Gastrocnemius medialis (tissue), 4 donors: ENCODE data around the gene IMPG1. TPM values are rescaled to one million over a fixed set of nuclear protein-coding genes. Genes with fewer than 3 reads are reported as not detected.

Experiments
- ATAC-seq, 2 donors: fragments of 150-250 bp; one replicate each; pipeline ENCODE4 v1.9.1; 2016
- DNase-seq, 2 donors: peaks; one replicate each; pipeline ENCODE4 v3.0.0-alpha.2; 2019
- H3K27ac ChIP-seq, 4 donors: fragments of 200-600 bp; sonication (generic); 1 replicate in 1 of 4; 2 replicates in 3 of 4; pipeline ENCODE4 v1.5.1; 2016 to 2018; ENCODE audit warnings: mild to moderate bottlenecking in 2 of 4, moderate library complexity in 1 of 4
- H3K27me3 ChIP-seq, 3 donors: fragments of 200-600 bp; sonication (generic) in 2 of 3; 1 replicate in 1 of 3; 2 replicates in 2 of 3; pipeline versions ENCODE4 v1.5.1 to v1.6.0; 2016 to 2019; ENCODE audit warnings: mild to moderate bottlenecking in 1 of 3, moderate library complexity in 1 of 3
- H3K36me3 ChIP-seq, 2 donors: fragments of 200-600 bp; sonication (generic) in 1 of 2; one replicate each; pipeline ENCODE4 v1.5.1; 2017 to 2018
- H3K4me1 ChIP-seq, 2 donors: fragments of 200-600 bp; sonication (generic) in 1 of 2; one replicate each; pipeline ENCODE4 v1.5.1; 2016 to 2017; ENCODE audit warnings: mild to moderate bottlenecking in 2 of 2
- H3K4me3 ChIP-seq, 4 donors: fragments of 200-600 bp; sonication (generic) in 3 of 4; 1 replicate in 1 of 4; 2 replicates in 3 of 4; pipeline ENCODE4 v1.5.1; 2016 to 2019; ENCODE audit warnings: mild to moderate bottlenecking in 2 of 4
- H3K9me3 ChIP-seq, 3 donors: fragments of 200-600 bp; sonication (generic) in 2 of 3; 1 replicate in 1 of 3; 2 replicates in 2 of 3; pipeline ENCODE4 v1.5.1; 2016 to 2019
- CTCF ChIP-seq, 5 experiments: fragments of 450-650 bp in 3 of 5; fragments of 200-600 bp in 2 of 5; sonication (generic) in 2 of 5; IDR thresholded peaks in 4 of 5; conservative IDR thresholded peaks in 1 of 5; 1 replicate in 4 of 5; 2 replicates in 1 of 5; pipeline ENCODE4 v1.5.1; 2016 to 2019; ENCODE audit warnings: antibody characterized with exemption in 5 of 5, mild to moderate bottlenecking in 3 of 5, moderate library complexity in 3 of 5
- POLR2A ChIP-seq, 2 donors: fragments of 450-650 bp; IDR thresholded peaks; one replicate each; pipeline ENCODE4 v1.6.1; 2017; ENCODE audit warnings: antibody characterized with exemption in 2 of 2, mild to moderate bottlenecking in 2 of 2, moderate library complexity in 2 of 2
- in situ Hi-C, 4 donors: fragments of 200-750 bp; cut with MboI; loops; one replicate each; pipeline versions ENCODE4 v1.15.0 to v1.8.0; 2017; ENCODE audit warnings: low sequenced_read_pairs in 4 of 4
- intact Hi-C: fragments of 100-400 bp; cut with DNase I; formaldehyde crosslinking; loops from one replicate; pipeline ENCODE4 v1.15.1; 2023; ENCODE audit warnings: low total_unique reads
- total RNA-seq, 4 donors: library from RNA; depleted of rRNA; stranded (reverse); fragments of >200 nt; gene quantifications; one replicate each; pipeline versions ENCODE4 v1.1.0 to v1.2.3, GENCODE V29; 2016

IMPG1 gene
- total RNA-seq, 4 donors from 2014 or later = not detected

- intact Hi-C loops (no loop called here), in situ Hi-C loops (no loop called here)
- Histone ChIP-seq H3K36me3 (no peaks in the 10 kb centered on the region), H3K27me3 (no peaks in the 10 kb centered on the region), H3K4me1 (no peaks in the 10 kb centered on the region), H3K27ac (no peak overlapping the region), H3K9me3 (no peaks in the 10 kb centered on the region), H3K4me3 (no peak overlapping the region)
- no peak for TF ChIP-seq POLR2A (IDR thresholded peaks at IDR 0.05)
- no peak for TF ChIP-seq CTCF (IDR thresholded peaks at IDR 0.05 in 4 of 5, conservative IDR thresholded peaks at IDR 0.05 in 1 of 5)
- ATAC-seq = no peak
- DNase-seq = no peak
These were observed 102.4 kb downstream of the IMPG1 start for GRCh38 chr6:75970093-75970492.

- H3K9me3 ChIP-seq = no peaks in the 10 kb centered on the region
- H3K36me3 ChIP-seq = no peaks in the 10 kb centered on the region
- no peak overlapping the region for H3K4me3 ChIP-seq
- no peak for TF ChIP-seq POLR2A (IDR thresholded peaks at IDR 0.05)
- no peak for TF ChIP-seq CTCF (IDR thresholded peaks at IDR 0.05 in 4 of 5, conservative IDR thresholded peaks at IDR 0.05 in 1 of 5)
- no peaks in the 10 kb centered on the region for H3K4me1 ChIP-seq
- DNase-seq (no peak), ATAC-seq (no peak)
- H3K27ac ChIP-seq = no peak overlapping the region
- no peaks in the 10 kb centered on the region for H3K27me3 ChIP-seq
- in situ Hi-C loops = no loop called here
- intact Hi-C loops = no loop called here
These were observed 104.3 kb downstream of the IMPG1 start for GRCh38 chr6:75968143-75968542.

- Histone ChIP-seq H3K4me1 (no peaks in the 10 kb centered on the region), H3K27me3 (no peaks in the 10 kb centered on the region), H3K36me3 (no peaks in the 10 kb centered on the region), H3K9me3 (no peaks in the 10 kb centered on the region), H3K4me3 (no peak overlapping the region), H3K27ac (no peak overlapping the region)
- in situ Hi-C loops (no loop called here), intact Hi-C loops (no loop called here)
- DNase-seq (no peak), ATAC-seq (no peak)
- TF ChIP-seq CTCF (IDR thresholded peaks at IDR 0.05 in 4 of 5, conservative IDR thresholded peaks at IDR 0.05 in 1 of 5) (no peak), POLR2A (IDR thresholded peaks at IDR 0.05) (no peak)
These were observed 108.9 kb downstream of the IMPG1 start for GRCh38 chr6:75963569-75963968.

GRCh38 chr6:75952128-75952527 is 120.3 kb downstream of the IMPG1 start:
- in situ Hi-C loops (no loop called here), intact Hi-C loops (no loop called here)
- no peaks in the 10 kb centered on the region for H3K27me3 ChIP-seq
- no peak for DNase-seq
- H3K36me3 ChIP-seq = no peaks in the 10 kb centered on the region
- H3K9me3 ChIP-seq = no peaks in the 10 kb centered on the region
- no peak for TF ChIP-seq POLR2A (IDR thresholded peaks at IDR 0.05)
- no peak for TF ChIP-seq CTCF (IDR thresholded peaks at IDR 0.05 in 4 of 5, conservative IDR thresholded peaks at IDR 0.05 in 1 of 5)
- H3K4me3 ChIP-seq = no peak overlapping the region
- no peak overlapping the region for H3K27ac ChIP-seq
- H3K4me1 ChIP-seq = no peaks in the 10 kb centered on the region
- ATAC-seq = no peak

GRCh38 chr6:75947935-75948334 is 124.5 kb downstream of the IMPG1 start:
- ATAC-seq (no peak), DNase-seq (no peak)
- no peak for TF ChIP-seq POLR2A (IDR thresholded peaks at IDR 0.05)
- no peak for TF ChIP-seq CTCF (IDR thresholded peaks at IDR 0.05 in 4 of 5, conservative IDR thresholded peaks at IDR 0.05 in 1 of 5)
- Histone ChIP-seq H3K4me3 (no peak overlapping the region), H3K9me3 (no peaks in the 10 kb centered on the region), H3K27me3 (no peaks in the 10 kb centered on the region), H3K4me1 (no peaks in the 10 kb centered on the region), H3K36me3 (no peaks in the 10 kb centered on the region), H3K27ac (no peak overlapping the region)
- in situ Hi-C loops (loop anchor here in 3 of 4 donors (25.0 kb wide), 1 partner anchor 1514 kb away; the partner anchor contains the start of gene HTR1B (in 3 of the 3)), intact Hi-C loops (no loop called here)
